Gastroesophageal sphincter (tissue), 4 donors: ENCODE measurements around the gene BABAM2. TPM values are rescaled to one million over a fixed set of nuclear protein-coding genes. Genes with fewer than 3 reads are reported as not detected.

Experiments
- ATAC-seq: fragments of 150-250 bp; one replicate; pipeline ENCODE4 v1.9.1; 2016; ENCODE audit warnings: mild to moderate bottlenecking, moderate library complexity
- H3K27ac ChIP-seq, 4 donors: fragments of 200-600 bp; sonication (generic) in 3 of 4; 1 replicate in 3 of 4; 2 replicates in 1 of 4; pipeline ENCODE4 v1.5.1; 2016 to 2019
- H3K27me3 ChIP-seq: fragments of 200-600 bp; sonication (generic); one replicate; pipeline ENCODE4 v1.5.1; 2019
- H3K36me3 ChIP-seq, 2 donors: fragments of 200-600 bp; sonication (generic); one replicate each; pipeline ENCODE4 v1.5.1; 2019; ENCODE audit warnings: control low read depth in 1 of 2
- H3K4me1 ChIP-seq, 3 donors: fragments of 200-600 bp; sonication (generic); 1 replicate in 2 of 3; 2 replicates in 1 of 3; pipeline ENCODE4 v1.5.1; 2016 to 2019; ENCODE audit warnings: control low read depth in 2 of 3
- H3K4me3 ChIP-seq, 2 donors: fragments of 200-600 bp; sonication (generic); one replicate each; pipeline ENCODE4 v1.5.1; 2019; ENCODE audit warnings: mild to moderate bottlenecking in 1 of 2, moderate library complexity in 1 of 2
- H3K9me3 ChIP-seq, 3 donors: fragments of 200-600 bp; sonication (generic); one replicate each; pipeline ENCODE4 v1.5.1; 2017 to 2019; ENCODE audit warnings: control low read depth in 2 of 3
- EP300 ChIP-seq: sonication (generic); formaldehyde crosslinking; IDR thresholded peaks from one replicate; pipeline ENCODE4 v1.6.1; 2017; ENCODE audit warnings: antibody characterized with exemption, mild to moderate bottlenecking
- POLR2A ChIP-seq, 2 donors: fragments of 450-650 bp; IDR thresholded peaks; one replicate each; pipeline ENCODE4 v1.6.1; 2017; ENCODE audit warnings: antibody characterized with exemption in 2 of 2, mild to moderate bottlenecking in 2 of 2, moderate library complexity in 1 of 2
- POLR2AphosphoS5 ChIP-seq: sonication (generic); formaldehyde crosslinking; IDR thresholded peaks from one replicate; pipeline ENCODE4 v1.6.1; 2017; ENCODE audit warnings: antibody characterized with exemption
- WGBS, 2 donors: methylation state at CpG; one replicate each; pipeline ENCODE4 v1.1.5; 2018; ENCODE audit warnings: low coverage in 1 of 2; 5-methylcytosine and 5-hydroxymethylcytosine counted together
- total RNA-seq, 4 donors: library from RNA; depleted of rRNA; stranded (reverse); fragments of >200 nt; gene quantifications; one replicate each; pipeline ENCODE4 v1.1.0, GENCODE V29; 2016
- TF ChIP-seq, protein P1 (sequence below), 4 experiments: fragments of 200-600 bp in 2 of 4; fragments of 450-650 bp in 2 of 4; sonication (generic) in 1 of 4; IDR thresholded peaks; one replicate each; pipeline ENCODE4 v1.5.1; 2017 to 2019; ENCODE audit warnings: antibody characterized with exemption in 4 of 4, mild to moderate bottlenecking in 2 of 4, moderate library complexity in 2 of 4

The BABAM2 gene
- total RNA-seq, 4 donors from 2014 or later, result 28.5 to 43.6 (median 37.4) TPM

DNA sequence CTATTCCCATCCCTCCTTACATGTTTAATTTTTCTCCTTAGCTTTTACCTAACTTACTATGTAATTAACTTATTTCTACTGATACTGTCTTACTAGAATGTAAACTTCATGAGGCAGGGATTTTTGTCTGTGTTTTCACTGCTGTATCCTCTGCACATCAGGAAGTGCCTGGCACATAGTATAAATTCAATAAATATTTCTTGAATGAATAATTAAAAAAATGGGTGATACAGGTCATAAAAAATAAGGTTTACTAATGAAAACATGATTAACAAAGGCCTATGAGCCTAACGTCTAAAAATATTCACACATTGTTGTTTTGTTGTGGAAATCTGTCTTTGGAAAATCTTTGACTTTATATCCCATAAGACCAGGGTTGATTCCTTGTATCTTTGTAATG, 4.9 kb upstream of the BABAM2 start:
- no peaks in the 10 kb centered on the region for H3K27me3 ChIP-seq
- TF ChIP-seq, protein P1, sequence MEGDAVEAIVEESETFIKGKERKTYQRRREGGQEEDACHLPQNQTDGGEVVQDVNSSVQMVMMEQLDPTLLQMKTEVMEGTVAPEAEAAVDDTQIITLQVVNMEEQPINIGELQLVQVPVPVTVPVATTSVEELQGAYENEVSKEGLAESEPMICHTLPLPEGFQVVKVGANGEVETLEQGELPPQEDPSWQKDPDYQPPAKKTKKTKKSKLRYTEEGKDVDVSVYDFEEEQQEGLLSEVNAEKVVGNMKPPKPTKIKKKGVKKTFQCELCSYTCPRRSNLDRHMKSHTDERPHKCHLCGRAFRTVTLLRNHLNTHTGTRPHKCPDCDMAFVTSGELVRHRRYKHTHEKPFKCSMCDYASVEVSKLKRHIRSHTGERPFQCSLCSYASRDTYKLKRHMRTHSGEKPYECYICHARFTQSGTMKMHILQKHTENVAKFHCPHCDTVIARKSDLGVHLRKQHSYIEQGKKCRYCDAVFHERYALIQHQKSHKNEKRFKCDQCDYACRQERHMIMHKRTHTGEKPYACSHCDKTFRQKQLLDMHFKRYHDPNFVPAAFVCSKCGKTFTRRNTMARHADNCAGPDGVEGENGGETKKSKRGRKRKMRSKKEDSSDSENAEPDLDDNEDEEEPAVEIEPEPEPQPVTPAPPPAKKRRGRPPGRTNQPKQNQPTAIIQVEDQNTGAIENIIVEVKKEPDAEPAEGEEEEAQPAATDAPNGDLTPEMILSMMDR (IDR thresholded peaks at IDR 0.05), result no peak
- no peak for TF ChIP-seq POLR2A (IDR thresholded peaks at IDR 0.05)
- no peaks in the 10 kb centered on the region for H3K36me3 ChIP-seq
- 40 to 54% methylated on average over 1 of the region's 1 CpG for WGBS, 2 donors
- H3K9me3 ChIP-seq, result no peaks in the 10 kb centered on the region
- no peak overlapping the region for H3K27ac ChIP-seq
- ATAC-seq, result no peak
- peaks cover 4 to 23% (median 6%) of the 10 kb centered on the region in 3 donors for H3K4me1 ChIP-seq
- H3K4me3 ChIP-seq, result no peak overlapping the region

DNA sequence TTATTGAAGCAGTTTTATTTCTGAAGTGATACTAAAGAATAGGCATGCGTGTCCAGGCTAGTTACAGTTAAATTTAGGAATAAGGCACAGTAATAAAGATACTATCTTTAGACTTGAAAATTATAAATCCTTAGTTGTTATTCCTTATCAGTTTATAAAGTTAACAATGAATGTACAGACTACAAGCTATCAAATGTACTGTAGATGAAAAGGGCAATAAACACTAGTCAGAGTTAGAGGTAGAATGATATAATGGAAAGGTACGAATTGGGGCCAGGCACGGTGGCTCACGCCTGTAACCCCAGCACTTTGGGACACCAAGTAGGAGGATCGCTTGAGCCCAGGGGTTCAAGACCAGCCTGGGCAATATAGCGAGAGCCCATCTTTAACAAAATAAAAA, 4.2 kb upstream of the BABAM2 start:
- Histone ChIP-seq H3K4me1 (peaks cover 4 to 28% (median 6%) of the 10 kb centered on the region in 3 donors), H3K27ac (peak overlapping the region in 1 of 4 donors; percentile 42), H3K36me3 (no peaks in the 10 kb centered on the region), H3K4me3 (no peak overlapping the region), H3K27me3 (no peaks in the 10 kb centered on the region), H3K9me3 (no peaks in the 10 kb centered on the region)
- ATAC-seq, result no peak
- no peak for TF ChIP-seq POLR2AphosphoS5
- TF ChIP-seq POLR2A (IDR thresholded peaks at IDR 0.05), result no peak
- TF ChIP-seq, protein P1 (IDR thresholded peaks at IDR 0.05), result no peak
- no peak for TF ChIP-seq EP300
- WGBS, 2 donors, result 87 to 92% methylated on average over 6 of the region's 6 CpGs

DNA sequence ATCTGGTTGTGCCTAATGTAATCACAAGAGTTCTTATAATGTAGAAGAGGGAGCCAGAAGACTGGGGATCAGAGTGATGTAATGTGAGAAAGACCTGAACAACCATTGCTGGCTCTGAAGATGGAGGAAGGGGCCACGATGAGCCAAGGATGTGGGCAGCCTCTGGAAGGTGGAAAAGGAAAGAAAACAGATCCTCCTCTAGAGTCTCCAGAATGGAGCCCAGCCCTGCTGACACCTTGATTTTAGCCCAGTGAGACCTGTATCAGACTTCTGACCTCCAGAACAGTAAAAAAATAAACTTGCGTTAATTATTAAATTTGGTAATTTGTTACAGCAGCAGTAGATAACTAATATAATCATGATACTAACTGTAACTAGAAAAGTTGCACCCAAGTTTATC, 3.4 kb upstream of the BABAM2 start:
- no peak for ATAC-seq
- Histone ChIP-seq H3K27ac (peak overlapping the region in 3 of 4 donors; percentile 25 to 91 (median 42)), H3K4me3 (no peak overlapping the region), H3K9me3 (no peaks in the 10 kb centered on the region), H3K27me3 (no peaks in the 10 kb centered on the region), H3K36me3 (no peaks in the 10 kb centered on the region), H3K4me1 (peaks cover 6 to 36% (median 7%) of the 10 kb centered on the region in 3 donors)
- TF ChIP-seq POLR2A (IDR thresholded peaks at IDR 0.05) (no peak), POLR2AphosphoS5 (no peak), EP300 (no peak)
- TF ChIP-seq, protein P1 (IDR thresholded peaks at IDR 0.05), result no peak
- WGBS, 2 donors, result 29 to 83% methylated on average over 2 of the region's 2 CpGs

DNA sequence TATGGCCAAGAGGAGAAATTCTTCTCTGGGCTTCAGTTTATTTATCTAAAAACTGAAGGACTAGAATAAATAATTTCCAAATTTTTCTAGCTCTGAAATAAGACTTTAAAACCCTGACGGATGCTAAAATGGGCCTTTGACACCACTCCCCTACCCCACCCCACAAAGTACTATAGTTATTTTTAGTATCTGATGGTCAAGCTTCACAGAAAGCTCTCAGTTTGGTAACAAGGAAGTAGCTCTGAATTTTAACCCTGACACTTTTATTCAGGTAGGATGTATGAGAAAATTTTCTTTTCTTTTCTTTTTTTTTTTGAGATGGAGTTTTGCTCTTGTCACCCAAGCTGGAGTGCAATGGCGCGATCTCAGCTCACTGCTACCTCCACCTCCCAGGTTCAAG, 2.7 kb upstream of the BABAM2 start:
- H3K27ac ChIP-seq, result peak overlapping the region in 3 of 4 donors; percentile 91 to 98 (median 92)
- H3K36me3 ChIP-seq, result no peaks in the 10 kb centered on the region
- peaks cover 6 to 43% (median 9%) of the 10 kb centered on the region in 3 donors for H3K4me1 ChIP-seq
- no peak overlapping the region for H3K4me3 ChIP-seq
- no peaks in the 10 kb centered on the region for H3K9me3 ChIP-seq
- H3K27me3 ChIP-seq, result no peaks in the 10 kb centered on the region
- TF ChIP-seq, protein P1 (IDR thresholded peaks at IDR 0.05), result no peak
- TF ChIP-seq POLR2A (IDR thresholded peaks at IDR 0.05), result no peak
- no peak for TF ChIP-seq POLR2AphosphoS5
- TF ChIP-seq EP300, result no peak
- no peak for ATAC-seq
- 25 to 68% methylated on average over 1 to 3 of the region's 3 CpGs for WGBS, 2 donors

DNA sequence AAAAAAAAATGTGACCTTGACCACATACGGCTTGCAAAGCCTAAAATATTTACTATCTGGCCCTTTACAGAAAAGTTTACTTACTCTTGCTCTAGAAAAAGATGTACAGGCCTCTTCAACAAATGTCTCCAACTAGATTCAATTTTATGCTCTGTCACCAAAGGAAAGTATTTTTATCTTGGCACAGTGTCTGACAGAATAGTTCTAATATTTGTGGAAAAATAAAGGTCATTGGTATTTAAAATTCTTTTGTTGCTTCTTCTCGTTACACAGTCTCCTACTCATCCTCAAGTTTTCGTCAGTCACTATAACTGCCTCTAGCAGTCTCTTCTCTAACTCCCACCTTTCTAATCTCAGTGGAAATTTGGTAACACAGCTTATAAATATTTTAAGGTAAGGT, 1.7 kb upstream of the BABAM2 start:
- ATAC-seq, result no peak
- no peak overlapping the region for H3K4me3 ChIP-seq

More for the DNA sequence above, 1.7 kb upstream of the BABAM2 start:
- Histone ChIP-seq H3K27ac (peak overlapping the region; percentile 91 to 98 (median 95)), H3K27me3 (no peaks in the 10 kb centered on the region), H3K9me3 (no peaks in the 10 kb centered on the region), H3K36me3 (no peaks in the 10 kb centered on the region), H3K4me1 (peaks cover 6 to 43% (median 9%) of the 10 kb centered on the region in 3 donors)
- WGBS, 2 donors, result 24 to 27% methylated on average over 3 of the region's 3 CpGs
- no peak for TF ChIP-seq POLR2AphosphoS5
- TF ChIP-seq, protein P1 (IDR thresholded peaks at IDR 0.05), result no peak
- no peak for TF ChIP-seq EP300
- TF ChIP-seq POLR2A (IDR thresholded peaks at IDR 0.05), result no peak
